Karpas-422 (cell line): Measurements from ENCODE around the gene ERCC2. TPM values are rescaled to one million over a fixed set of nuclear protein-coding genes. Genes with fewer than 3 reads are reported as not detected.
A peak's percentile ranks its signal among the peaks of the same experiment; 100 is the strongest.
"Not testable (repeated sequence)": the region's sequence is repeated elsewhere in the genome, so short reads cannot be mapped to it uniquely, and the experiment has no call there.

Experiments used
- DNase-seq: peaks from one replicate; pipeline ENCODE4 v3.0.0-alpha.2; 2015
- H2AFZ ChIP-seq: fragments of 200-600 bp; sonication (generic); 2 replicates; pipeline ENCODE4 v1.6.1; 2014; ENCODE audit warnings: antibody characterized with exemption, low read length, mixed read lengths
- H3K27ac ChIP-seq: fragments of 200-600 bp; sonication (generic); 2 replicates; pipeline ENCODE4 v1.5.1; 2014; ENCODE audit warnings: mild to moderate bottlenecking, low read length, moderate library complexity
- H3K27me3 ChIP-seq: fragments of 200-600 bp; sonication (generic); 2 replicates; pipeline ENCODE4 v1.6.1; 2014; ENCODE audit warnings: low read length, mixed read lengths
- H3K36me3 ChIP-seq: fragments of 200-600 bp; sonication (generic); 2 replicates; pipeline ENCODE4 v1.6.1; 2014; ENCODE audit warnings: low read length, mixed read lengths; ENCODE audit not compliant: insufficient read depth
- H3K4me1 ChIP-seq: fragments of 200-600 bp; sonication (generic); 2 replicates; pipeline ENCODE4 v1.6.1; 2014; ENCODE audit warnings: mild to moderate bottlenecking, low read length, mixed read lengths
- H3K4me2 ChIP-seq: fragments of 200-600 bp; sonication (generic); 2 replicates; pipeline ENCODE4 v1.6.1; 2014; ENCODE audit warnings: low read length, low read depth, mild to moderate bottlenecking; ENCODE audit not compliant: poor library complexity, severe bottlenecking
- H3K4me3 ChIP-seq: fragments of 200-600 bp; sonication (generic); 2 replicates; pipeline ENCODE4 v1.5.1; 2014; ENCODE audit warnings: mild to moderate bottlenecking, antibody characterized with exemption, low read length, mixed read lengths
- H3K79me2 ChIP-seq: fragments of 200-600 bp; sonication (generic); 2 replicates; pipeline ENCODE4 v1.6.1; 2014; ENCODE audit warnings: mild to moderate bottlenecking, low read length, mixed read lengths
- H3K9ac ChIP-seq: fragments of 200-600 bp; sonication (generic); 2 replicates; pipeline ENCODE4 v1.6.0; 2014; ENCODE audit warnings: low read length
- H3K9me2 ChIP-seq: fragments of 200-600 bp; sonication (generic), shearing (Covaris generic); replicated peaks from 2 replicates; pipeline ENCODE4 v1.6.0; 2014; ENCODE audit warnings: mild to moderate bottlenecking, low read length, moderate library complexity; ENCODE audit not compliant: insufficient read depth
- H3K9me3 ChIP-seq: fragments of 300-700, 200-600 bp; sonication (generic); 2 replicates; pipeline ENCODE4 v1.6.1; 2014; ENCODE audit warnings: low read length, mixed read lengths
- H4K20me1 ChIP-seq: fragments of 200-600 bp; sonication (generic); 2 replicates; pipeline ENCODE4 v1.6.1; 2014; ENCODE audit warnings: mild to moderate bottlenecking, antibody characterized with exemption, low read length, low read depth; ENCODE audit not compliant: insufficient read depth
- total RNA-seq: library from RNA; depleted of rRNA; stranded (reverse); fragments of >200 nt; shearing (Covaris generic); gene quantifications from 2 replicates; pipeline ENCODE4 v1.2.3, GENCODE V29; 2014; ENCODE audit warnings: low replicate concordance

Gene ERCC2
- total RNA-seq, 1 experiment from 2014 or later = 23.4 TPM

DNA sequence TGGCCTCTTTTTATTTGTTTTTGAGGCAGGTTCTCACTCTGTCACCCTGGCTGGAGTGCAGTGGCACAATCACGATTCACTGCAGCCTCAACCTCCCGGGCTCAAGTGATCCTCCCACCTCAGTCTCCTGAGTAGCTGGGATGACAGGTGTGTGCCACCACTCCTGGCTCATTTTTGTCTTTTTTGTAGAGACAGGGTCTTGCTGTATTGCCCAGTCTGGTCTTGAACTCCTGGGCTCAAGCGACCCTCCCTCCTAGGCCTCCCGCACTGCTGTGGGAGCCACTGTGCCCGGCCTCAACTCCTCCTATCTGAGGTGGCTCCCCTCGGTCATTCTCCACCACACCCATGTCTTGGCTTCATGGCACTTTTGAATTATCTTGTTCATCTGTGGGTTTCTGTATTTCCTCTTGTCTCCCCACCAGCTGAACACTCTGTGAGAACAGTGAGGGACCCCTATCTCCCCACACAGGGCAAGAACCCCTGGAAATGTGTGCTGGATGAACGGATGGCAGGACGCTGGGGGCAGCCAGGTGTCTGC, 55.6 kb downstream of the ERCC2 start:
- no peaks in the 10 kb centered on the region for H3K9me3 ChIP-seq
- H3K4me3 ChIP-seq = no peak overlapping the region
- no peak overlapping the region for H3K4me2 ChIP-seq
- no peaks in the 10 kb centered on the region for H3K79me2 ChIP-seq
- H3K4me1 ChIP-seq = no peaks in the 10 kb centered on the region
- no peaks in the 10 kb centered on the region for H3K27me3 ChIP-seq
- no peak overlapping the region for H3K27ac ChIP-seq
- H3K9me2 ChIP-seq = no peaks in the 10 kb centered on the region
- H2AFZ ChIP-seq = no peak overlapping the region
- no peak for DNase-seq
- H4K20me1 ChIP-seq = no peaks in the 10 kb centered on the region
- H3K36me3 ChIP-seq = no peaks in the 10 kb centered on the region
- H3K9ac ChIP-seq = no peak overlapping the region

DNA sequence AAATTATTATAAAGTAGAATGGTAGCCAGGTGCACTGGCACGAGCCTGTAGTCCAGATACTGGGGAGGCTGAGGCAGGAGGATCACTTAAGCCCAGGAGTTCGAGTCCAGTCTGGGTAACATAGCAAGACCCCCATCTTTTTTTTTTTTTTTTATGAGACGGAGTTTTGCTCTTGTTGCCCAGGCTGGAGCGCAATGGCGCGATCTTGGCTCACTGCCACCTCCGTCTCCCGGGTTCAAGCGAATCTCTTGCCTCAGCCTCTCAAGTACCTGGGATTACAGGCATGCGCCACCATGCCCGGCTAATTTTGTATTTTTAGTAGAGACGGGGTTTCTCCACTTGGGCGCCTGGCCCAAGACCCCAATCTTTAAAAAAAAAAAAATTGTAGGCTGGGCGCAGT, 58.1 kb downstream of the ERCC2 start:
- not testable (repeated sequence) for H3K9me2 ChIP-seq, H3K9me3 ChIP-seq, H3K9ac ChIP-seq, H3K27me3 ChIP-seq, H3K79me2 ChIP-seq, H3K4me2 ChIP-seq, H2AFZ ChIP-seq, H3K4me3 ChIP-seq, H3K36me3 ChIP-seq, H4K20me1 ChIP-seq, H3K27ac ChIP-seq, DNase-seq, H3K4me1 ChIP-seq

DNA sequence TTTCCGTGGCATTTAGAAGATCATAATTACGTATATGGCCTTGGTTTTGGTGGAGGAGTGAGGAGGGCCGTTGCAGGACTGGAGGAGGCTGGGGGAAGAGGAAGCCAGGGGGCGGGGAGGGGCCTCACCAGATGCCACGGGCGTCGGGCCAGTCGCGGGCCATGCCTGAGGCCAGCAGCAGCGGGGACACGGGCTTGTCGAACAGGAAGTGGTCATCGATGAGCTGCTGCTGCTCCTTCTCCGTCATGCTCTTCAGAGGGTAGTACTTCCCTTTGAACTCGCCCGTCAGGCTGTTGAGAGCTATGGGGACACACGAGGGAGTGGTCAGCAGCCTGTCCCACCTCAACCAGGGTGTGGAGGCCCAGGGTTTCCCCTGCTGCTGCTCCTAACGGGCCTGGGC, 58.8 kb downstream of the ERCC2 start:
- Histone ChIP-seq H2AFZ (no peak overlapping the region), H3K9me2 (no peaks in the 10 kb centered on the region), H3K79me2 (no peaks in the 10 kb centered on the region)

DNA sequence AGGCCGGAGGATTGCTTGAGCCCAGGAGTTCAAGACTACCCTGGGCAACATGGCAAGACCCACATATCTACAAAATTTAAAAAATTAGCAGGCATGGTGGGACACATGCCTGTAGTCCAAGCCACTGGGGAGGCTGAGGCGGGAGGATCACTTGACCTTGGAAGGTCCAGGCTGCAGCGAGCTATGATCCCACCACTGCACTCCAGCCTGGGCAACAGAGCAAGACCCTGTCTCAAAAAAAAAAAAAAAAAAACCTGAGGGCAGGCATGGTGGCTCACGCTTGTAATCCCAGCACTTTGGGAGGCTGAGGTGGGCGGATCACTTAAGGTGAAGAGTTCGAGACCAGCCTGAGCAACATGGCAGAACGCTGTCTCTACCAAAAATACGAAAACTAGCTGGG, 61.1 kb downstream of the ERCC2 start:
- not testable (repeated sequence) for H3K9me2 ChIP-seq, H3K79me2 ChIP-seq, H3K4me1 ChIP-seq, H3K36me3 ChIP-seq, H3K4me3 ChIP-seq, H3K9me3 ChIP-seq, H4K20me1 ChIP-seq, H2AFZ ChIP-seq, DNase-seq, H3K27ac ChIP-seq, H3K4me2 ChIP-seq, H3K9ac ChIP-seq, H3K27me3 ChIP-seq

More for the DNA sequence above, 58.8 kb downstream of the ERCC2 start:
- Histone ChIP-seq H3K27me3 (no peaks in the 10 kb centered on the region), H3K4me2 (no peak overlapping the region), H3K9ac (no peak overlapping the region), H3K27ac (no peak overlapping the region), H4K20me1 (no peaks in the 10 kb centered on the region), H3K9me3 (no peaks in the 10 kb centered on the region), H3K4me1 (no peaks in the 10 kb centered on the region), H3K4me3 (no peak overlapping the region), H3K36me3 (no peaks in the 10 kb centered on the region)
- no peak for DNase-seq

DNA sequence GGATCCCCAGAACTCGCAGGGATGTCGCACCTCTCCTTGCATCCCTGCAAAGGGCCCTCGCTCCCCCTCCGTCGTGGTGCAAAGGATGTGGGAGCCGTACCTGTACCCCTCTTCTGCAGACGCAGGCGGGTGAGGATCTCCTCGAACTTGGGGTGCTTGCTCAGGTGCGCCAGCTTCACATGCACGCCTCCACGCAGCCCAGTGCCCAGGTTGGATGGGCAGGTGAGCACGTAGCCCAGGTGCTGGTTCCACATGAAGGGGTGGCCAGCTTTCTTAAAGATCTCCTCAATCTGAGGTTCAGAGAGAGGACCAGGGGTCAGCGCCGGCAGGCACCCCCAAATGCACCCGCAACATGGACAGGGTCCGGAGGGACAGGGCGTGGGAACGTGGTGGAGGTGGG, 63.0 kb downstream of the ERCC2 start:
- no peak overlapping the region for H3K9ac ChIP-seq
- H3K9me2 ChIP-seq = no peaks in the 10 kb centered on the region
- no peaks in the 10 kb centered on the region for H3K9me3 ChIP-seq
- H3K4me2 ChIP-seq = no peak overlapping the region
- H4K20me1 ChIP-seq = no peaks in the 10 kb centered on the region
- no peak overlapping the region for H2AFZ ChIP-seq
- H3K4me1 ChIP-seq = no peaks in the 10 kb centered on the region
- no peaks in the 10 kb centered on the region for H3K36me3 ChIP-seq
- H3K79me2 ChIP-seq = no peaks in the 10 kb centered on the region
- no peak for DNase-seq
- H3K4me3 ChIP-seq = no peak overlapping the region
- H3K27ac ChIP-seq = no peak overlapping the region
- H3K27me3 ChIP-seq = no peaks in the 10 kb centered on the region

DNA sequence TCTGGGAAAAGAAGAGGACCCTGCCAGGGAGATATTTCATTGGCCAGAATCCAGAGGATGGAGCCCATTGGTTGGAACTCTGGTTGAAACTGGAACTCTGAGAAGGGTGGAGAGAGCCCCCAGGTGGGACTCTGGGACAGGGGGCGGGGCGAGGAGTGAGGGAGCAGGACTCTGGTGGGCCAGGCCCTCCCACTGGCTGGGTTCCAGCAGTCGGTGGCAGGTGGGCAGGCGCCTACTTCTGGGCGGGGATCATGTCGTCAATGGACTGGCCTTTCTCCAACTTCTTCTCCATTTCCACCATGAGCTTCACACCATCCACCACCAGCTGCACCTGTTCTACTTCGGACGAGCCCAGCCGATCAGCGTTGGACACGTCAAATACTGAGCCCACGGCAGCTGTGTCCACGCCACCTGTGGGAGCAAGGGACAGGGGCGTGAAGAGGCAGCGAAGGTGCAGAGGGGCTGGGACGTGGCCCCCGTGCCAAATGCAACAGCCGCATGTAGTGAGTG, 63.8 kb downstream of the ERCC2 start:
- Histone ChIP-seq H4K20me1 (no peaks in the 10 kb centered on the region), H3K27ac (no peak overlapping the region), H3K27me3 (no peaks in the 10 kb centered on the region), H3K4me2 (no peak overlapping the region), H3K4me1 (no peaks in the 10 kb centered on the region), H3K4me3 (no peak overlapping the region), H3K9ac (no peak overlapping the region), H3K9me2 (no peaks in the 10 kb centered on the region), H2AFZ (no peak overlapping the region), H3K36me3 (no peaks in the 10 kb centered on the region), H3K9me3 (no peaks in the 10 kb centered on the region), H3K79me2 (no peaks in the 10 kb centered on the region)
- no peak for DNase-seq

DNA sequence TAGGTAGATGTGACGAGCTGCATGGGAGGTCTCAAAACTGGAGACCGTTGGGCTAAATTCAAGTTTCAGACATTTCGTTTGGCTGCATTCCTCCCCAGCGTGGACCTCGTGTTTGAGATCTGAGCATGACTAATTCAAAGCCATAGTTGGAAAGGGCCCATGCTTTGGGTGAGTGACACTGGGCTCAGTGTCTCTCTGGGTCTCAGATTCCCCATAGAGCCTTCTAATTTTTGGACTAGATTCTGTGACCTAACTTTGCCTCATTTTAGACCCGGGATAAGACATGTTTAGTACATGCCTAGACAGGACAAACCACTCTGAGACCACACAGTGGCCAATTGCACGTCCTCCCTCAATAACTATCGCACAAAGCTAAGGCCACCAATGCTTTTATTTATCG, 64.3 kb downstream of the ERCC2 start:
- no peaks in the 10 kb centered on the region for H3K27me3 ChIP-seq
- no peak for DNase-seq
- no peaks in the 10 kb centered on the region for H4K20me1 ChIP-seq
- no peak overlapping the region for H2AFZ ChIP-seq
- H3K4me3 ChIP-seq = no peak overlapping the region
- H3K79me2 ChIP-seq = no peaks in the 10 kb centered on the region
- H3K4me1 ChIP-seq = no peaks in the 10 kb centered on the region
- H3K36me3 ChIP-seq = no peaks in the 10 kb centered on the region
- H3K9ac ChIP-seq = no peak overlapping the region
- no peak overlapping the region for H3K4me2 ChIP-seq
- H3K27ac ChIP-seq = no peak overlapping the region
- no peaks in the 10 kb centered on the region for H3K9me3 ChIP-seq
- no peaks in the 10 kb centered on the region for H3K9me2 ChIP-seq

DNA sequence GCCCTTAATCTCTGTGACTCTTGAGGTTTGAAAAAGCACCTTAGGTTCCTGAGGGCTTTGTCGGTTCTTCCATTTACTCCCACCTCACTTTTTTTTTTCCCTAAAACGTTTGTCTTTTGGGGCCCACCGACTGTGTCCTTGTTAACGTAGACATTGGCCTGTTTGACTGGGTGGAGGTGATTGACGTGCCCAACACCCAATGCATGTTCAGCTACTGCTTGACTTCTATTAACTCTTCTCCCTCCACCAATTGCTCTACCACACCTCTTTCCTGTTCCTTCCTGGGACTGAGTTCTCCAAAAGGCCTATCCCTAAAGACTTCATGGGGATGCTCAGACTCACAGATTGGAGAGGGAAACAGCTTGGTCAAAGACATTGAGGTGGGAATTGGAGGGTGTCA, 65.0 kb downstream of the ERCC2 start:
- no peak overlapping the region for H2AFZ ChIP-seq
- H3K9ac ChIP-seq = no peak overlapping the region
- no peaks in the 10 kb centered on the region for H3K79me2 ChIP-seq
- no peaks in the 10 kb centered on the region for H3K9me2 ChIP-seq
- DNase-seq = peak; percentile 81
- H4K20me1 ChIP-seq = no peaks in the 10 kb centered on the region
- H3K27ac ChIP-seq = no peak overlapping the region
- H3K36me3 ChIP-seq = no peaks in the 10 kb centered on the region; the same call in 1 of the 2 replicates
- H3K4me2 ChIP-seq = no peak overlapping the region
- no peaks in the 10 kb centered on the region for H3K27me3 ChIP-seq
- no peaks in the 10 kb centered on the region for H3K9me3 ChIP-seq
- no peaks in the 10 kb centered on the region for H3K4me1 ChIP-seq
- H3K4me3 ChIP-seq = no peak overlapping the region

DNA sequence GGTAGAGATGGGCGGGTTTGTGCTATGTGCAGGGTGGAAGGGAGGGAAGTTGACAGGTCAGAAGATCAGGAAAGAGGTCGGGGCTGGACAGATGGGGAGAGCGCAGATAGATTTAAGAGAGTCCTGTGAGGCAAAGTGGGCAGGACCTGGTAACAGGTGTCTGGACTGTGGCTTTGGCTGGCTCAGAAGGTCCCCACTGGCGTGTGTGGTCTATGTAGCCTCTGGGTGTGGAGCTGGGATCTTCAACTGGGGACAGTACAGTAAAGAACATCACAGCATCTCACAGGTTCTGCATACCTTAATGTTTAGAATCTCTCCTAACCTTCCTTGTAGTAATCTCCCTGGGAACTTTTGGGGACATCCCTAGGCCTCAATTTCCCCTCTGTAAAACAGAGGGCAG, 65.4 kb downstream of the ERCC2 start:
- Histone ChIP-seq H3K4me1 (no peaks in the 10 kb centered on the region), H4K20me1 (no peaks in the 10 kb centered on the region), H3K27me3 (no peaks in the 10 kb centered on the region), H2AFZ (no peak overlapping the region), H3K79me2 (no peaks in the 10 kb centered on the region), H3K4me2 (no peak overlapping the region), H3K9ac (no peak overlapping the region), H3K36me3 (no peaks in the 10 kb centered on the region; the same call in 1 of the 2 replicates), H3K9me3 (no peaks in the 10 kb centered on the region), H3K4me3 (no peak overlapping the region), H3K27ac (no peak overlapping the region), H3K9me2 (no peaks in the 10 kb centered on the region)
- DNase-seq = no peak
